22Rv1 (cell line): ENCODE results near the gene GABRB1.

Experiments
- ZFX ChIP-seq: fragments of 450-650 bp; IDR thresholded peaks from 2 replicates; pipeline ENCODE4 v1.6.1; 2017; ENCODE audit warnings: antibody characterized with exemption, borderline replicate concordance
- TF ChIP-seq, protein P1 (sequence below): fragments of 450-650 bp; IDR thresholded peaks from 2 replicates; pipeline ENCODE4 v1.5.1; 2017; ENCODE audit warnings: mild to moderate bottlenecking

DNA sequence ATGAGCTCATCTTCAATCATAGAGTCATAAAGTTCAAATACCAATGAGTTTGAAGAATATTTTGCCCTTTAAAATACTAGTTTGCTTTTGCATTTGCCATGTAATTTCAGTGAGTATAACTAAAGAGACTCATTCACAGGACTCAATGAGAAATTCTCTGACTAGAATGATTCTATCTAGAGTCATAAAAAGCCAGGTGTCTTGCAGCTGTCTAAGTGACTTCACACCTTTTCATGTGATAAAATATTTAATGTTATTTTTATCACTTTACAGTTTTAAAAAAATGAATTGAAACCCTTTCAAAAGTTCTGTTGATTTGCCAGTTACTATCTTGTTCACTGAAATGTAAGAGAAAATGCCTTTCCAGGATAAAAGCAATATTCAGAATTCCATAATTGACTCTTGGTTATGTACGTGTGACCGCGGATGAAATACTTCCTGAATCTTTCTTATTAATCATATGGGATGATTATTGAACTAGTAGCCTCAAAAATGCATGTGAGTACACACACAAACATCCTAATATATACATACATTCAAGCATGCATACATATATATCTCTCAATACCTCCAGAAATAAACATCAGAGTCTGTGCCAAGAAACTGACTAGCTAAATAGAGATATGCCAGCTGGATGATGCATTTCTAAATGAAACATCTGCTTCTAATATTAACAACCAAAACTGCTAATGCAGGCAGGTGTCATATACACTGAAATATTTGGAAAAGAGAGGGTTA is 87.0 kb downstream of the GABRB1 start:
- TF ChIP-seq, protein P1, sequence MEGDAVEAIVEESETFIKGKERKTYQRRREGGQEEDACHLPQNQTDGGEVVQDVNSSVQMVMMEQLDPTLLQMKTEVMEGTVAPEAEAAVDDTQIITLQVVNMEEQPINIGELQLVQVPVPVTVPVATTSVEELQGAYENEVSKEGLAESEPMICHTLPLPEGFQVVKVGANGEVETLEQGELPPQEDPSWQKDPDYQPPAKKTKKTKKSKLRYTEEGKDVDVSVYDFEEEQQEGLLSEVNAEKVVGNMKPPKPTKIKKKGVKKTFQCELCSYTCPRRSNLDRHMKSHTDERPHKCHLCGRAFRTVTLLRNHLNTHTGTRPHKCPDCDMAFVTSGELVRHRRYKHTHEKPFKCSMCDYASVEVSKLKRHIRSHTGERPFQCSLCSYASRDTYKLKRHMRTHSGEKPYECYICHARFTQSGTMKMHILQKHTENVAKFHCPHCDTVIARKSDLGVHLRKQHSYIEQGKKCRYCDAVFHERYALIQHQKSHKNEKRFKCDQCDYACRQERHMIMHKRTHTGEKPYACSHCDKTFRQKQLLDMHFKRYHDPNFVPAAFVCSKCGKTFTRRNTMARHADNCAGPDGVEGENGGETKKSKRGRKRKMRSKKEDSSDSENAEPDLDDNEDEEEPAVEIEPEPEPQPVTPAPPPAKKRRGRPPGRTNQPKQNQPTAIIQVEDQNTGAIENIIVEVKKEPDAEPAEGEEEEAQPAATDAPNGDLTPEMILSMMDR = no peak
- no peak for TF ChIP-seq ZFX
